ENCODE data around the gene PPIE. TPM values are rescaled to one million over a fixed set of nuclear protein-coding genes. Genes with fewer than 3 reads are reported as not detected.

PPIE gene
- total RNA-seq, 1 experiment from 2014 or later, result 62.8 TPM

GRCh38 chr1:39729842-39730241, 8.8 kb upstream of the PPIE start:
- intact Hi-C loops (cut with micrococcal nuclease; ENCODE audit: unreplicated experiment), result no loop called here
- Histone ChIP-seq H3K27ac (ENCODE audit: low read depth, low read length, poor library complexity, severe bottlenecking) (no peak overlapping the region), H3K36me3 (ENCODE audit: insufficient read depth, low read length, poor library complexity, severe bottlenecking) (no peaks in the 10 kb centered on the region), H3K27me3 (replicated peaks; ENCODE audit: insufficient read depth, low read depth, low read length, poor library complexity) (peaks cover 67% of the 10 kb centered on the region), H3K9me3 (ENCODE audit: low read depth, low read length, poor library complexity, severe bottlenecking) (no peaks in the 10 kb centered on the region), H3K4me1 (ENCODE audit: insufficient read depth, low read length, poor library complexity, severe bottlenecking) (no peaks in the 10 kb centered on the region), H3K4me3 (ENCODE audit: low read depth, low read length, poor library complexity, severe bottlenecking) (no peak overlapping the region)
- DNase-seq (ENCODE audit: low spot score), result no peak
- ChIA-PET POLR2A (ENCODE audit: low non-redundant PET) (interaction anchor here (0.6 kb wide), 1 partner anchor 84 kb away, joined by 3 read pairs; no protein-coding TSS in a partner anchor), CTCF (no interaction called here)
- TF ChIP-seq CTCF (conservative IDR thresholded peaks at IDR 0.05; ENCODE audit: low read depth, low read length), result no peak
- no peak for TF ChIP-seq EZH2 (IDR thresholded peaks at IDR 0.05; ENCODE audit: borderline replicate concordance, low read depth, low read length, poor library complexity, severe bottlenecking)
- no TSS peak for BruUV-seq (replicated peaks)

GRCh38 chr1:39732730-39733129, 6.0 kb upstream of the PPIE start:
- Histone ChIP-seq H3K27me3 (replicated peaks; ENCODE audit: insufficient read depth, low read depth, low read length, poor library complexity) (peaks cover 43% of the 10 kb centered on the region), H3K36me3 (ENCODE audit: insufficient read depth, low read length, poor library complexity, severe bottlenecking) (no peaks in the 10 kb centered on the region), H3K4me1 (ENCODE audit: insufficient read depth, low read length, poor library complexity, severe bottlenecking) (no peaks in the 10 kb centered on the region), H3K9me3 (ENCODE audit: low read depth, low read length, poor library complexity, severe bottlenecking) (no peaks in the 10 kb centered on the region), H3K4me3 (ENCODE audit: low read depth, low read length, poor library complexity, severe bottlenecking) (no peak overlapping the region), H3K27ac (ENCODE audit: low read depth, low read length, poor library complexity, severe bottlenecking) (no peak overlapping the region)
- BruUV-seq (replicated peaks), result no TSS peak
- DNase-seq (ENCODE audit: low spot score), result no peak
- intact Hi-C loops (cut with micrococcal nuclease; ENCODE audit: unreplicated experiment), result no loop called here
- CTCF ChIA-PET, result no interaction called here
- no peak for TF ChIP-seq CTCF (conservative IDR thresholded peaks at IDR 0.05; ENCODE audit: low read depth, low read length)
- POLR2A ChIA-PET (ENCODE audit: low non-redundant PET), result no interaction called here

GRCh38 chr1:39733161-39733560, 5.5 kb upstream of the PPIE start:
- no peaks in the 10 kb centered on the region for H3K4me1 ChIP-seq (ENCODE audit: insufficient read depth, low read length, poor library complexity, severe bottlenecking)
- TF ChIP-seq CTCF (conservative IDR thresholded peaks at IDR 0.05; ENCODE audit: low read depth, low read length), result no peak
- TF ChIP-seq EZH2 (IDR thresholded peaks at IDR 0.05; ENCODE audit: borderline replicate concordance, low read depth, low read length, poor library complexity, severe bottlenecking), result no peak
- H3K36me3 ChIP-seq (ENCODE audit: insufficient read depth, low read length, poor library complexity, severe bottlenecking), result no peaks in the 10 kb centered on the region
- intact Hi-C loops (cut with micrococcal nuclease; ENCODE audit: unreplicated experiment), result no loop called here
- H3K4me3 ChIP-seq (ENCODE audit: low read depth, low read length, poor library complexity, severe bottlenecking), result no peak overlapping the region
- H3K27ac ChIP-seq (ENCODE audit: low read depth, low read length, poor library complexity, severe bottlenecking), result no peak overlapping the region
- no peaks in the 10 kb centered on the region for H3K9me3 ChIP-seq (ENCODE audit: low read depth, low read length, poor library complexity, severe bottlenecking)
- ChIA-PET POLR2A (ENCODE audit: low non-redundant PET) (no interaction called here), CTCF (no interaction called here)
- no TSS peak for BruUV-seq (replicated peaks)
- no peak for DNase-seq (ENCODE audit: low spot score)
- peaks cover 38% of the 10 kb centered on the region for H3K27me3 ChIP-seq (replicated peaks; ENCODE audit: insufficient read depth, low read depth, low read length, poor library complexity)
